B cell (primary cell): ENCODE measurements around the gene ABHD6. TPM values are rescaled to one million over a fixed set of nuclear protein-coding genes. Genes with fewer than 3 reads are reported as not detected.

ENCODE experiments used
- ATAC-seq: fragments of 200-7000 bp; cut with Tn5 transposase; one replicate; pipeline ENCODE4 v1.10.0; 2021; ENCODE audit warnings: low read depth, mild to moderate bottlenecking, moderate number of reproducible peaks, moderate library complexity
- CTCF ChIA-PET: fragments of 350-600 bp; sonication (Branson Sonifier 250); formaldehyde crosslinking; loops from one replicate; lab custom pipeline; 2021; ENCODE audit warnings: antibody characterized with exemption, inconsistent platforms; lab: Charles Lee
- POLR2A ChIA-PET: fragments of 350-600 bp; sonication (Branson Sonifier 250); formaldehyde crosslinking; loops from one replicate; lab custom pipeline; 2021; ENCODE audit warnings: antibody characterized with exemption; lab: Charles Lee
- DNase-seq: peaks from one replicate; pipeline ENCODE4 v3.0.0; 2013
- H2AFZ ChIP-seq: 2 replicates; pipeline ENCODE4 v1.6.1; 2012; ENCODE audit warnings: mild to moderate bottlenecking, low read depth, low read length; ENCODE audit not compliant: insufficient read depth, poor library complexity, severe bottlenecking
- H3K27ac ChIP-seq, 2 donors: 1 replicate in 1 of 2; 2 replicates in 1 of 2; pipeline ENCODE4 v1.5.1; 2012 to 2013; ENCODE audit warnings: low read length in 2 of 2, mild to moderate bottlenecking in 2 of 2, moderate library complexity in 1 of 2
- H3K27me3 ChIP-seq, 4 experiments: fragments of 200-600 bp in 1 of 4; sonication (generic) in 1 of 4; replicated peaks in 1 of 4; 1 replicate in 2 of 4; 2 replicates in 2 of 4; pipeline versions ENCODE4 v1.6.1 to v1.7.0; 2013 to 2016; ENCODE audit warnings: low read length in 3 of 4, mild to moderate bottlenecking in 2 of 4, mixed read lengths in 1 of 4, moderate library complexity in 1 of 4; ENCODE audit not compliant: insufficient read depth in 4 of 4, control insufficient read depth in 3 of 4; ENCODE audit errors: control extremely low read depth in 1 of 4
- H3K36me3 ChIP-seq, 2 experiments: replicated peaks in 1 of 2; 1 replicate in 1 of 2; 2 replicates in 1 of 2; pipeline versions ENCODE4 v1.6.1 to v1.7.1; 2013; ENCODE audit warnings: low read length in 1 of 2; ENCODE audit not compliant: insufficient read depth in 2 of 2, control insufficient read depth in 1 of 2; ENCODE audit errors: control extremely low read depth in 1 of 2, extremely low read depth in 1 of 2
- H3K4me1 ChIP-seq, 2 donors: fragments of 200-600 bp in 1 of 2; sonication (generic) in 1 of 2; 1 replicate in 1 of 2; 2 replicates in 1 of 2; pipeline versions ENCODE4 v1.5.1 to v1.6.1; 2013 to 2017; ENCODE audit warnings: low read length in 2 of 2; ENCODE audit not compliant: control insufficient read depth in 2 of 2, insufficient read depth in 2 of 2
- H3K4me2 ChIP-seq: replicated peaks from 2 replicates; pipeline ENCODE3; 2012; ENCODE audit warnings: mild to moderate bottlenecking, low read depth, low read length; ENCODE audit not compliant: poor library complexity, severe bottlenecking
- H3K4me3 ChIP-seq, 5 experiments: fragments of 200-600 bp in 1 of 5; sonication (generic) in 1 of 5; 1 replicate in 3 of 5; 2 replicates in 2 of 5; pipeline versions ENCODE4 v1.5.1 to v1.7.0; 2011 to 2016; ENCODE audit warnings: low read length in 4 of 5, mild to moderate bottlenecking in 4 of 5, low read depth in 2 of 5, control low read depth in 1 of 5, moderate library complexity in 1 of 5; ENCODE audit not compliant: insufficient read depth in 1 of 5; ENCODE audit errors: control extremely low read depth in 1 of 5, extremely low read depth in 1 of 5
- H3K79me2 ChIP-seq: fragments of 200-600 bp; sonication (generic); one replicate; pipeline ENCODE4 v1.6.0; 2016; ENCODE audit warnings: low read length; ENCODE audit not compliant: control insufficient read depth, insufficient read depth
- H3K9ac ChIP-seq: fragments of 200-600 bp; sonication (generic); 2 replicates; pipeline ENCODE4 v1.6.1; 2017; ENCODE audit warnings: mild to moderate bottlenecking, low read length, moderate library complexity
- H3K9me3 ChIP-seq, 3 donors: one replicate each; pipeline versions ENCODE4 v1.6.1 to v1.7.1; 2013; ENCODE audit warnings: low read length in 2 of 3; ENCODE audit not compliant: control insufficient read depth in 2 of 3, insufficient read depth in 1 of 3; ENCODE audit errors: control extremely low read depth in 1 of 3
- H4K20me1 ChIP-seq: 2 replicates; pipeline ENCODE4 v1.6.0; 2012; ENCODE audit warnings: mild to moderate bottlenecking, low read length; ENCODE audit not compliant: insufficient read depth, control insufficient read depth, poor library complexity, severe bottlenecking
- H3K27ac Mint-ChIP-seq: one replicate; pipeline ENCODE4 v1.8.0; 2021; ENCODE audit warnings: mixed read lengths
- H3K27me3 Mint-ChIP-seq: one replicate; pipeline ENCODE4 v1.8.0; 2021; ENCODE audit warnings: mixed read lengths
- H3K4me1 Mint-ChIP-seq: one replicate; pipeline ENCODE4 v1.8.0; 2021; ENCODE audit warnings: mixed read lengths
- H3K4me3 Mint-ChIP-seq: one replicate; pipeline ENCODE4 v1.8.0; 2021; ENCODE audit warnings: mixed read lengths
- H3K9me3 Mint-ChIP-seq: one replicate; pipeline ENCODE4 v1.8.0; 2022; ENCODE audit warnings: mixed read lengths; ENCODE audit not compliant: insufficient read depth
- CTCF ChIP-seq: fragments of 200-600 bp; IDR thresholded peaks from one replicate; pipeline ENCODE4 v1.8.0; 2022; ENCODE audit warnings: antibody characterized with exemption, mild to moderate bottlenecking
- EZH2 ChIP-seq: IDR thresholded peaks from 2 replicates; pipeline ENCODE4 v1.6.1; 2012; ENCODE audit warnings: borderline replicate concordance, low read depth, mild to moderate bottlenecking, moderate library complexity, low read length; ENCODE audit not compliant: insufficient read depth, poor library complexity, severe bottlenecking
- WGBS: methylation state at CpG from one replicate; pipeline ENCODE4 v1.1.5; 2013; ENCODE audit warnings: missing lambda C conversion rate; ENCODE audit not compliant: insufficient coverage; 5-methylcytosine and 5-hydroxymethylcytosine counted together
- intact Hi-C: fragments of 100-400 bp; cut with micrococcal nuclease; formaldehyde crosslinking; loops from one replicate; pipeline ENCODE4 v1.10.0; 2022
- polyA plus RNA-seq: library from polyadenylated mRNA; depleted of rRNA; stranded (reverse); fragments of >200 nt; gene quantifications from 2 replicates; pipeline ENCODE4 v1.2.3, GENCODE V29; 2012
- total RNA-seq, 2 donors: library from RNA; stranded (reverse); fragments of 120-200 nt in 1 of 2; gene quantifications; 1 replicate in 1 of 2; 2 replicates in 1 of 2; pipeline versions ENCODE4 v1.2.3 to v1.2.4, GENCODE V29; 2013 to 2022

The ABHD6 gene
- total and polyA plus RNA-seq, 2 donors (not counting 1 experiment from before 2014, with no cell fraction given): 4.5 to 24.2 TPM

- H3K9me3 ChIP-seq: peaks cover 0 to 7% (median 0%) of the 10 kb centered on the region in 3 donors
- TF ChIP-seq CTCF (peak; percentile 47), EZH2 (no peak)
- H2AFZ ChIP-seq: peak overlapping the region; percentile 72
- no peaks in the 10 kb centered on the region for H3K9me3 Mint-ChIP-seq
- peak overlapping the region; percentile 72 to 90 (median 87) for H3K4me3 ChIP-seq
- H3K4me1 ChIP-seq: peaks cover 41 to 49% of the 10 kb centered on the region in 2 donors
- CTCF ChIA-PET: interaction anchor here (0.7 to 10.2 kb wide), 28 partner anchors 9 to 198 kb away, joined by 3 to 349 read pairs (median 6); partner anchors contain the start of genes HTD2, KCTD6 and RPP14
- 0% methylated on average over 34 of the region's 37 CpGs for WGBS
- H3K27ac Mint-ChIP-seq: peak overlapping the region; percentile 100
- POLR2A ChIA-PET: interaction anchor here (0.9 to 11.4 kb wide), 8 partner anchors 12 to 146 kb away, joined by 3 to 182 read pairs (median 4); no protein-coding TSS in a partner anchor
- peaks cover 8% of the 10 kb centered on the region for H4K20me1 ChIP-seq
- H3K36me3 ChIP-seq: peaks cover 0 to 2% of the 10 kb centered on the region in 2 experiments
- peaks cover 73% of the 10 kb centered on the region for H3K79me2 ChIP-seq
- H3K4me1 Mint-ChIP-seq: peaks cover 52% of the 10 kb centered on the region
- peak overlapping the region; percentile 9 to 75 for H3K27ac ChIP-seq
- ATAC-seq (peak; percentile 63), DNase-seq (peak; percentile 75)
- H3K4me2 ChIP-seq: peak overlapping the region; percentile 98
- H3K27me3 ChIP-seq: no peaks in the 10 kb centered on the region
- intact Hi-C loops: loop anchor here (1.0 kb wide), 4 partner anchors 17 to 159 kb away; partner anchors contain the start of gene KCTD6
- H3K27me3 Mint-ChIP-seq: no peaks in the 10 kb centered on the region
- H3K9ac ChIP-seq: peak overlapping the region; percentile 80
- peak overlapping the region; percentile 100 for H3K4me3 Mint-ChIP-seq
Measured at GRCh38 chr3:58333206-58334012, 95.8 kb downstream of the ABHD6 start.
